HG03139 (cell line): ENCODE data around the gene HLF.

Source experiments
- ATAC-seq: cut with Tn5 transposase; IDR thresholded peaks from one replicate; pipeline ENCODE4 v1.9.1; 2021; ENCODE audit not compliant: unreplicated experiment

Gene HLF

GRCh38 chr17:55274355-55275255 is 9.8 kb downstream of the HLF start:
- ATAC-seq: no peak

DNA sequence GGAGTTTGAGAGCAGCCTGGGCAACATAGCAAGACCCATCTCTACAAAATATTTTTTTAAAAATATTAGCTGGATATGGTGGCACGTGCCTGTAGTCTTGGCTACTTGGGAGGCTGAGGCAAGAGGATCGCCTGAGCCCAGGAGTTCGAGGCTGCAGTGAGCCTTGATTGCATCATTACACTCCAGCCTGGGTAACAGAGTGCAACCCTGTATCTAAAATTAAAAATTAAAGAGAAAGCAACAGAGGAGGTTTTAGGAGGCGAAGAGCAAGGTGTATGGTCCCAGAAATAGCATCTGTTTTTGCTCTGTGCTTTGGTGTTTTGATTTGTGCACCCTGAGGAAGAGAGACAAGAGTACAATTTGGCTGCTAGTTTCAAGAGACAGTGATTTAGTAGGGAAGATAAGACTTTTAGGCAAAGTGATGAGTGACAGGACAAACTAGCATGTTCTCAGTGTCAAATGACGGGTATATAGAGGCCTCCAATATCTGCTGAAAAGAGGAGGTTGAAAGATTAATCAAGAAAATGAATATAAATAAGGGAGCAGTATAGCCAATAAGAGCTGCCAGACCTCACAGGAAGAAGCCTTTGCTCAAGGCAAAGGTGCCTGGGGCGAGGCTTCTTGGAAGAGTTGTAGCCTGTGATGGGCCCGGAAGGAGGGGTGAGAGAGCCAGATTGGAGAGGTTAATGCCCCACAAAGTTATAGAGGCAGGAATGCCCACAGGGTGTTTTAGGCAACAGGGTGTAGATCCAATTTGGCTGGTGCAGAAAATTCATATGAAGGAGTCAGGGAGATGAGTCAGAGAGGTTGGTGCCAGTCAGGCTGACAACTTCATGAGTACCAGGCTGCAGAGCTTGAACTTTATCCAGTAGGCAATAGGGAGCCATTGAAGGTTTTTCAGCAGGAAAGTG is 11.4 kb downstream of the HLF start:
- no peak for ATAC-seq

DNA sequence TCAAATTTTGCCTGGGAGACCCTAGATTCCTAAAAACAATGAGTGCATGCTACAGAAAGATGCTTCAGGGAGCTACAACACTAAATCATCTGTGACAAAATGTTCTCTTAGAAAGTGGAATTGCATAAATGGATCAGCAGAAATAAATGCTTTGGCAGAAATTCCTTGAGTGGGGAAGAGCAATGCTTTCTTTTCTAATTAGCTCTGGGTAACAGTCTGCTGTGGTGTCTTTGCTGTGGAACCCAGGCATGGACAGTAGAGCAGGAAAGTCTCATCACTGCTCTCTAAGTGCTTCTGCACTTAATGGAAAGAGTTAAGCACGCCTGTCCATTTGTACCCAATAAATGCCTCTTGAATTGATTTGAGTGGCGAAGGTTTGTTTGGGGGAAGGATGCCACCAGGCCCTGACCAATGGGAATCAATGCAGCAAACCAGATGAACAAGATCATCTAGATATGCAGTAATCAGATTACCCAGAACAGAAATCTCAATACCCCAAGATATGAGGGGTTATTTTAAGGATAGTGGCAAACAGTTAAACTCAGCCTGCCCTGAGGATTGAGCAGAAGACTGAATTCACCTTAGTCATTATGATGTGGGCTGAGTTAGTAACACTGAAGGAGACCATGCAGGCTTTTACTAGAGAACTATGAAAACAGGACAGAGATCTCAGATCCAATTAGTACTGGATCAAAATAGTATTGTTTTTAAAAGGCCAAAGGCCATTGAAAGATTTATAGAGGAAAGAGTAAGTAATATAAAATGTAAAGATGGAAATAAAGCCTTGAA is 13.6 kb downstream of the HLF start:
- no peak for ATAC-seq

DNA sequence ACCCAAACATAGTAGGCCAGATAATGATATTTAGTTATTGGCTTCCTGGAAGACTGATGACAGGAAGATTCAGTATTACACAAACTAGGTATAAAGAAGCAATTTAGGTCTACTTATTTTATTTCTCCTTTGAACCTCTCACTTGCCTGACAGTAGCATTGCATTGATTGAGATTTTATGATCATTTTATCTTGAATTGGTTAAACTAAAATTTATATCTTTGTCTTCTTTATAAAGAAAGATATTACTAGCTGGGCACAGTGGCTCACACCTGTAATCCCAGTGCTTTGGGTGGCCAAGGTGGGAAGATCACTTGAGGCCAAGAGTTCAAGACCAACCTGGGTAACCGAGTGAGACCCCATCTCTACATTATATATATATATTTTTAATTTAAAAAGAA is 14.4 kb downstream of the HLF start:
- no peak for ATAC-seq

GRCh38 chr17:55279788-55280187 is 15.0 kb downstream of the HLF start:
- no peak for ATAC-seq

DNA sequence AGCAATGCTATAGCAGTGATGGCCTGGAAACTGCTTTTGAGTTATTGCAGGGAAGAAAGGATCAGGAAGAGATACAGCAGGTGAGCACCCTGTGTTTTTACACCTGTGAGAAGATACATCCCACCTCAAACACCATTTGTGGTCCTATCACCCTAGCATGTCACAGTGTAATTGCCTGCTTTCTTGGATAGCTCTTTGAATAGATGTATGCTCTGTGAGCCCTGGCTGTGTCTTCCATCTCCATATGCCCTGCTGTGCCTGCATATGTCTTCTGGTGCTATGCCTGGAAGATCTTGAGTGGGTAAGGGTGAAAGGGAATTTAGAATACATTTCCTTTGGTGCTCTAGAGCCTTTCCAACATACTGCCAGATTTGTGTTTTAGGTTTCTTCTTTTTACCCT is 15.5 kb downstream of the HLF start:
- ATAC-seq: no peak

GRCh38 chr17:55281649-55282378 is 17.1 kb downstream of the HLF start:
- ATAC-seq: no peak

GRCh38 chr17:55282379-55282702 is 17.6 kb downstream of the HLF start:
- ATAC-seq: no peak

DNA sequence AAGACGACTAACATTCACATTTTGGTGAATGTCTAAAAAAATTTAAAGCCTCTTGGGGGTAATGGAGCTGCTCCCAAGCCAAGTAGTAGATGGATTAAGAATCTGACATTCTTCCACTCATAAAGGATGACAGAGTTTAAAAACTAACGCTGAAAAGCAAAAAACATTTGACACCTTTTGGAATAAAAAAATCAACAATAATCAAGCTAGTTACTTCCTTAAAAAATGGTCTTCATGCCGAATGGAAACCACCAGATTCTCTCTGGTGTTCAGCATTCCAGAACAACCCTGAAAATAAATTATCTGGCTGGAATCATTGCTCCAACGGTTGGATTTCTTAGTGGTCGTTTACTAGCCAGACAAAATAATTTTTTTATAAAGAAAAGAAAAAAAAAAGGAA is 18.0 kb downstream of the HLF start:
- no peak for ATAC-seq

GRCh38 chr17:55283256-55283965 is 18.7 kb downstream of the HLF start:
- no peak for ATAC-seq

DNA sequence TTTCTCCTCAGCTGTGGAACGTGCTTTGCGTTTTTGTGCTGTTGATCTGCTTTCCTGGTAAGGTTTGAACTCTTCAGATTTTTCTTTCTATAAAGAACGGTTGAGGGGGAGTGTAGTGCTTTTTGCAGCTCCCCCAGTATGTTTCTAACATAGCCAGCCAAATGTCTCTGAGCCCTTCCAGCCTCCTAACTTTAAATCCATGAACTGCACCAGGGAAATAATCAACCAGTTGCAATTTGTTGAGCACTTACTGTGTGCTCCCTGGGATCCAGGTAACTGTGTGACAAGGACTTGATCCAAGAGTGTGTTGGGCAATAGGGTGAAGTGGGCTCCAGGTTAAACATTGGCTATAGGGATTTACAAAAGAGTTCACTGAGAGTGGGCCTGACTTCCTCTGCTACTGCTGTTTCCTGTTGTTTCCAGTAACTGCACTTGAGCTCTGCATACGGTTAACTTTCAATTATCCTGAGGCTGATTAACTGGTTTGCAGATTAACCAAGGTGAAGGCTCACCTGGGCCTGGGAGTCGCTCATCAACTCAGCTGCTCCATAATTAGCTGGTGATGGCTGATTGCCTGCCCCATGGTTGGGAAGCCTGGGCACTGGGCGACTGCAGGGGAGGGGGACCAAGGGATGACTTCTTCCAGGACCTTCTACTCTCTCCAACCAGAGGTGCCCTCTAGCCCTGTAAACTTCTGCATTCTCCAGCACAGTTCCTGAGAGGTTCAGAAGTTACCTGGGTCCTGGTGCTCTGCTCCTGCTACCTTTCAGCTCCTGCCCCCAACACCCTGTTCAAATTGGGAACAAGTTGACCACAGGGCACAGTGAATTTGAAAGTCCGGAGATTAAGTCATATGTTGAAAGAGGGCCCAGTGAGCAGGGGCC is 19.5 kb downstream of the HLF start:
- ATAC-seq: peak; percentile 51

DNA sequence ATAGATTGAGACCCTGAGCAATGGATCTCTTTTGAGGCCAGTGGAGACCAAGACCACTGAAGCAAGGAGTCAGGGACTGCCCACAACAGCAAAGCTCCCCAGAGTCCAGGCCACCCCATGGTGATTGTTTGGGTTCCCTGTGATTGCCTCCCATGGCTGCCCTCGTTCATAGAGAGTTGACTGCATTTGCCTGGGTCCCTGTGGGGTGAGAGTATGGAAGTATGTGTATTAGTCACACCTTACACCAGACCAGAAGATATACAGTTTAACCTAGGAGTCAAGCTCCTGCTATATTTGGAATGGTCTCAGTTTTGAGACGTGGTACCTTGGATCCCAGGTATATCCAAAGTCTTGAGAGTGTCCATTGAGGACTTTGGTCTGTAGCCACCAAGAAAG is 20.2 kb downstream of the HLF start:
- ATAC-seq: no peak

- ATAC-seq: no peak
Measured at GRCh38 chr17:55285340-55286301, 20.9 kb downstream of the HLF start.

DNA sequence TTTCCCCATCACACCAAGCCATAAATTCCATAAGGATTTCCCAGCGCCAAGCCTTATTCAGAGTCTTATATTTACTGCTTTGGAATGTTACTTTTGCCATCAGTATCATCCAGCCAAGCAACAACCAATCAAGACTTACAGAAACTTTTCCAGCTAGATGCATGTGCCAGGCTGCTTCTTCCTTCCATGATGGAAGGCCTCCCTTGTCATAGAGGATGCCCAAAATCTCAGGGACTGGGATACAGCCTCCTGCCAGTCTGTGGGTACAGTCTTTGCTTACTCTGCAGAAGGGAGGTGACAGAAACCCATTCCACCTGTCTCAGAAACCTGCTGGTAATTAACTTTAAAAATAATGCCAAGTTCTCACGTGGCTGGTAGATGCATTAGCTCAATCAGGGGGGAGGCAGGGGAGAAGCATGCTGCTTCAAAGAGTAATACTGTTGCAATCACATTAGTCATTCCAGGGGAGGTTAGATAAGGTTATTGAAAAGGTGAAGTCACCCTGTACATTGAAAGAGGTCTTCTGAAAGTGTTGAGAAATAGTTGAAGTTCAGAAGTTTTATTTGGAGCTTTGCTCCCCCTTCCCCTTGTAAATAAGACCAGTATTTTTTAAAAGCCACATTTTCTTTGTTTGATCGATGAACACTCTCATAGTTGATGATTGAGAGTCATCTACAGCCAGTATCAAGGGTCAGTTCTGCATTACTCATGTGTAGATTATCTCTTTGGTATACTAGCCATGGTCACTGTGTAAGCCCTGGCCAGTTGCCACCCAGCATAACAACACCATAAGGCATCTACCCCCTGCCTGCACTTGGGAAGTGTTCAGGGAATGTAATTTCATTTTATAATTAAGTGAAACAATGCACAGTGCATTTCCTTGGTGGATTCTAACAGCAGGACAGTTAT is 22.2 kb downstream of the HLF start:
- ATAC-seq: no peak

- ATAC-seq: no peak
Measured at GRCh38 chr17:55288356-55289105, 23.8 kb downstream of the HLF start.

DNA sequence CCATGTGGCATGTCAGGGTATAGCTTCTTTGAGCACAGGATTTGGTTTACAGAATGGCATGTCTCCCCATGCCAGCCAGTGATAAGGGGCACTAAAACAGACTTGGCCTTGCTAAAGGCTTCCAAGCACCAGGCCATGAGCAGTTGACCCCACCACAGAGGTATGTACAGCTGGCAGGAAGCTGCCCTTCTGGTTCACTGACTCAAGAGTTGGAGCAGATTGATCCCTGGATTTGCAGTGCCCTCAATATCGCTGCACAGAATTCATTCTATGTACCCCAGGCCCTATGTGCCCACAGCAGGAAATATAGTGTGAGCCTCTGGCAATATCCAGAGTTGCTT is 24.3 kb downstream of the HLF start:
- no peak for ATAC-seq
